Trophoblast cell (in vitro differentiated cells and primary cell): ENCODE data around the gene SUPV3L1.
"Not testable (repeated sequence)": the region's sequence is repeated elsewhere in the genome, so short reads cannot be mapped to it uniquely, and the experiment has no call there.

Experiments
- DNase-seq, 2 donors: peaks; one replicate each; pipeline ENCODE4 v3.0.0-alpha.2; 2016
- H2AFZ ChIP-seq: 2 replicates; pipeline ENCODE4 v1.6.1; 2013; ENCODE audit warnings: low read length, moderate library complexity, mild to moderate bottlenecking; ENCODE audit not compliant: insufficient read depth, poor library complexity
- H2AK5ac ChIP-seq: 2 replicates; pipeline ENCODE4 v1.6.1; 2013; ENCODE audit warnings: mild to moderate bottlenecking, low read length
- H2BK120ac ChIP-seq: 2 replicates; pipeline ENCODE4 v1.6.1; 2013; ENCODE audit warnings: low read length, mild to moderate bottlenecking, moderate library complexity; ENCODE audit not compliant: insufficient read depth, poor library complexity
- H2BK12ac ChIP-seq: 2 replicates; pipeline ENCODE4 v1.6.1; 2013; ENCODE audit warnings: mild to moderate bottlenecking, low read length, moderate library complexity
- H2BK5ac ChIP-seq: 2 replicates; pipeline ENCODE4 v1.6.1; 2013; ENCODE audit warnings: low read length, low read depth, moderate library complexity, mild to moderate bottlenecking; ENCODE audit not compliant: poor library complexity
- H3K14ac ChIP-seq: 2 replicates; pipeline ENCODE4 v1.6.1; 2013; ENCODE audit warnings: mild to moderate bottlenecking, low read length
- H3K18ac ChIP-seq: 2 replicates; pipeline ENCODE4 v1.6.1; 2013; ENCODE audit warnings: mild to moderate bottlenecking, low read length
- H3K23ac ChIP-seq: 2 replicates; pipeline ENCODE4 v1.6.1; 2013; ENCODE audit warnings: low read length
- H3K27ac ChIP-seq: 2 replicates; pipeline ENCODE4 v1.5.1; 2013; ENCODE audit warnings: low read depth, mild to moderate bottlenecking, inconsistent platforms, low read length, moderate library complexity
- H3K27me3 ChIP-seq: 2 replicates; pipeline ENCODE4 v1.6.1; 2013; ENCODE audit warnings: inconsistent platforms, mild to moderate bottlenecking, low read length, moderate library complexity; ENCODE audit not compliant: insufficient read depth
- H3K36me3 ChIP-seq, 2 experiments: 1 replicate in 1 of 2; 2 replicates in 1 of 2; pipeline ENCODE4 v1.6.1; 2013; ENCODE audit warnings: low read length in 2 of 2, mild to moderate bottlenecking in 2 of 2, moderate library complexity in 1 of 2; ENCODE audit not compliant: insufficient read depth in 2 of 2, control insufficient read depth in 1 of 2
- H3K4ac ChIP-seq: 2 replicates; pipeline ENCODE4 v1.6.1; 2013; ENCODE audit warnings: low read depth, mild to moderate bottlenecking, low read length, moderate library complexity
- H3K4me1 ChIP-seq, 2 experiments: 1 replicate in 1 of 2; 2 replicates in 1 of 2; pipeline ENCODE4 v1.6.1; 2013; ENCODE audit warnings: low read length in 2 of 2, mild to moderate bottlenecking in 2 of 2, moderate library complexity in 1 of 2; ENCODE audit not compliant: insufficient read depth in 2 of 2, control insufficient read depth in 1 of 2
- H3K4me2 ChIP-seq: 2 replicates; pipeline ENCODE4 v1.6.1; 2013; ENCODE audit warnings: inconsistent platforms, mild to moderate bottlenecking, low read length, moderate library complexity
- H3K4me3 ChIP-seq: 2 replicates; pipeline ENCODE4 v1.5.1; 2013; ENCODE audit warnings: mild to moderate bottlenecking, low read depth, low read length, inconsistent platforms
- H3K79me1 ChIP-seq: one replicate; pipeline ENCODE4 v1.6.1; 2013; ENCODE audit warnings: low read length
- H3K79me2 ChIP-seq: 2 replicates; pipeline ENCODE4 v1.6.1; 2013; ENCODE audit warnings: low read length, mild to moderate bottlenecking; ENCODE audit not compliant: control insufficient read depth, insufficient read depth, poor library complexity
- H3K9ac ChIP-seq: 2 replicates; pipeline ENCODE4 v1.6.1; 2013; ENCODE audit warnings: mild to moderate bottlenecking, low read length
- H3K9me3 ChIP-seq: 2 replicates; pipeline ENCODE4 v1.6.1; 2013; ENCODE audit warnings: low read depth, mild to moderate bottlenecking, control low read depth, inconsistent platforms, low read length; ENCODE audit not compliant: insufficient read depth
- H4K12ac ChIP-seq: 2 replicates; pipeline ENCODE4 v1.6.1; 2013; ENCODE audit warnings: low read depth, mild to moderate bottlenecking, low read length, moderate library complexity
- H4K8ac ChIP-seq: 2 replicates; pipeline ENCODE4 v1.6.1; 2013; ENCODE audit warnings: low read depth, mild to moderate bottlenecking, low read length, moderate library complexity
- H4K91ac ChIP-seq: one replicate; pipeline ENCODE4 v1.6.1; 2013; ENCODE audit warnings: low read depth, mild to moderate bottlenecking, low read length, moderate library complexity
- WGBS: extraction: QIAGEN DNeasy Blood & Tissue Kit; methylation state at CpG from one replicate; pipeline ENCODE4 v1.1.7; 2013; ENCODE audit warnings: missing lambda C conversion rate; ENCODE audit not compliant: insufficient read length, insufficient coverage; ENCODE audit errors: extremely low coverage; 5-methylcytosine and 5-hydroxymethylcytosine counted together

Gene SUPV3L1

GRCh38 chr10:69168493-69168892, 11.5 kb upstream of the SUPV3L1 start:
- no CpG with 5 or more reads among the region's 4 CpGs for WGBS

GRCh38 chr10:69172241-69172982, 7.6 kb upstream of the SUPV3L1 start:
- WGBS: no CpG with 5 or more reads among the region's 3 CpGs
- no peak overlapping the region for H3K18ac ChIP-seq
- no peaks in the 10 kb centered on the region for H3K9me3 ChIP-seq

More at GRCh38 chr10:69168493-69168892, 11.5 kb upstream of the SUPV3L1 start:
- Histone ChIP-seq H3K4ac (no peak overlapping the region), H3K9me3 (no peaks in the 10 kb centered on the region), H2BK120ac (no peak overlapping the region), H3K23ac (no peak overlapping the region), H3K4me3 (no peak overlapping the region), H3K79me2 (no peaks in the 10 kb centered on the region), H3K36me3 (peaks cover 5 to 9% of the 10 kb centered on the region in 2 experiments), H3K4me2 (no peak overlapping the region), H3K27me3 (no peaks in the 10 kb centered on the region), H3K9ac (no peak overlapping the region), H4K12ac (no peak overlapping the region), H2BK5ac (no peak overlapping the region), H2AK5ac (no peak overlapping the region), H3K14ac (no peak overlapping the region), H3K4me1 (no peaks in the 10 kb centered on the region), H4K91ac (no peak overlapping the region), H4K8ac (no peak overlapping the region), H3K18ac (no peak overlapping the region), H2BK12ac (no peak overlapping the region), H3K27ac (no peak overlapping the region), H2AFZ (no peak overlapping the region), H3K79me1 (no peaks in the 10 kb centered on the region)
- no peak for DNase-seq

GRCh38 chr10:69175326-69175725, 4.7 kb upstream of the SUPV3L1 start:
- H3K27ac ChIP-seq, H4K8ac ChIP-seq, H3K79me1 ChIP-seq, H3K4me1 ChIP-seq, H3K36me3 ChIP-seq, DNase-seq, H3K4me2 ChIP-seq, H4K12ac ChIP-seq, H3K79me2 ChIP-seq, H3K9ac ChIP-seq, H3K4me3 ChIP-seq, H4K91ac ChIP-seq, H2BK12ac ChIP-seq, H2BK120ac ChIP-seq, H2BK5ac ChIP-seq, H3K9me3 ChIP-seq, H3K14ac ChIP-seq, H3K4ac ChIP-seq, H3K27me3 ChIP-seq, H3K23ac ChIP-seq, H3K18ac ChIP-seq, H2AFZ ChIP-seq, H2AK5ac ChIP-seq: not testable (repeated sequence)
- WGBS: no CpG with 5 or more reads among the region's 4 CpGs

More at GRCh38 chr10:69172241-69172982, 7.6 kb upstream of the SUPV3L1 start:
- no peak overlapping the region for H4K12ac ChIP-seq
- H3K9ac ChIP-seq: no peak overlapping the region
- H3K36me3 ChIP-seq: peaks cover 1 to 2% of the 10 kb centered on the region in 2 experiments
- no peaks in the 10 kb centered on the region for H3K79me2 ChIP-seq
- no peak overlapping the region for H3K4ac ChIP-seq
- DNase-seq: peak in 1 of 2 donors; percentile 15
- H2AK5ac ChIP-seq: no peak overlapping the region
- H4K91ac ChIP-seq: no peak overlapping the region
- H2BK5ac ChIP-seq: no peak overlapping the region
- H3K14ac ChIP-seq: no peak overlapping the region
- H2AFZ ChIP-seq: no peak overlapping the region
- no peak overlapping the region for H4K8ac ChIP-seq
- no peak overlapping the region for H3K23ac ChIP-seq
- no peaks in the 10 kb centered on the region for H3K27me3 ChIP-seq
- no peak overlapping the region for H2BK12ac ChIP-seq
- H2BK120ac ChIP-seq: no peak overlapping the region
- no peak overlapping the region for H3K4me3 ChIP-seq
- H3K79me1 ChIP-seq: no peaks in the 10 kb centered on the region
- H3K4me2 ChIP-seq: no peak overlapping the region
- no peak overlapping the region for H3K27ac ChIP-seq
- no peaks in the 10 kb centered on the region for H3K4me1 ChIP-seq

- H4K12ac ChIP-seq: no peak overlapping the region
- no peak overlapping the region for H4K91ac ChIP-seq
- H3K4ac ChIP-seq: no peak overlapping the region
- no peak for DNase-seq
- no peak overlapping the region for H2BK12ac ChIP-seq
- H3K9me3 ChIP-seq: peaks cover 2% of the 10 kb centered on the region
- no peak overlapping the region for H3K4me3 ChIP-seq
- no peak overlapping the region for H2BK5ac ChIP-seq
- no peak overlapping the region for H3K4me2 ChIP-seq
- H3K18ac ChIP-seq: no peak overlapping the region
- H2AK5ac ChIP-seq: no peak overlapping the region
- H2AFZ ChIP-seq: no peak overlapping the region
- H3K9ac ChIP-seq: no peak overlapping the region
- H3K14ac ChIP-seq: no peak overlapping the region
- H3K4me1 ChIP-seq: peaks cover 0 to 7% of the 10 kb centered on the region in 2 experiments
- peaks cover 3% of the 10 kb centered on the region for H3K79me1 ChIP-seq
- no peak overlapping the region for H3K23ac ChIP-seq
- H3K79me2 ChIP-seq: peaks cover 8% of the 10 kb centered on the region
- no peak overlapping the region for H4K8ac ChIP-seq
- no peaks in the 10 kb centered on the region for H3K36me3 ChIP-seq
- H2BK120ac ChIP-seq: no peak overlapping the region
- H3K27me3 ChIP-seq: no peaks in the 10 kb centered on the region
- H3K27ac ChIP-seq: no peak overlapping the region
- no CpG with 5 or more reads among the region's 2 CpGs for WGBS
These were observed 3.2 kb upstream of the SUPV3L1 start for GRCh38 chr10:69176823-69177222.
